DOHH2 (cell line): ENCODE results near the gene PKP4.

ENCODE experiments used
- H3F3A ChIP-seq: fragments of 200-600 bp; sonication (generic), shearing (Covaris generic); 2 replicates; pipeline ENCODE4 v1.6.0; 2016; ENCODE audit warnings: antibody characterized with exemption, mild to moderate bottlenecking; ENCODE audit not compliant: control insufficient read depth, insufficient read depth
- H3K27ac ChIP-seq: fragments of 200-600 bp; sonication (generic); 2 replicates; pipeline ENCODE4 v1.5.1; 2014; ENCODE audit warnings: low read depth, mild to moderate bottlenecking, low read length, moderate library complexity
- H3K27me3 ChIP-seq: fragments of 200-600 bp; sonication (generic); 2 replicates; pipeline ENCODE4 v1.6.1; 2014; ENCODE audit warnings: mild to moderate bottlenecking, low read length, mixed read lengths; ENCODE audit not compliant: control insufficient read depth
- H3K36me3 ChIP-seq: fragments of 200-600 bp; sonication (generic); 2 replicates; pipeline ENCODE4 v1.6.1; 2014; ENCODE audit warnings: mild to moderate bottlenecking, low read length, moderate library complexity, mixed read lengths; ENCODE audit not compliant: control insufficient read depth
- H3K4me1 ChIP-seq: fragments of 200-600 bp; sonication (generic); 2 replicates; pipeline ENCODE4 v1.6.1; 2014; ENCODE audit warnings: mild to moderate bottlenecking, low read length, mixed read lengths; ENCODE audit not compliant: control insufficient read depth
- H3K4me2 ChIP-seq: fragments of 200-600 bp; sonication (generic); 2 replicates; pipeline ENCODE4 v1.6.0; 2014; ENCODE audit warnings: mild to moderate bottlenecking, low read length, moderate library complexity
- H3K4me3 ChIP-seq: fragments of 200-600 bp; sonication (generic); 2 replicates; pipeline ENCODE4 v1.5.1; 2014; ENCODE audit warnings: mild to moderate bottlenecking, low read length, mixed read lengths
- H3K79me2 ChIP-seq: fragments of 200-600 bp; sonication (generic); 2 replicates; pipeline ENCODE4 v1.6.1; 2014; ENCODE audit warnings: mild to moderate bottlenecking, low read length, mixed read lengths; ENCODE audit not compliant: control insufficient read depth
- H3K9me2 ChIP-seq: fragments of 200-600 bp; sonication (generic); replicated peaks from 2 replicates; pipeline ENCODE4 v1.6.1; 2014; ENCODE audit warnings: mild to moderate bottlenecking, low read length, mixed read lengths; ENCODE audit not compliant: control insufficient read depth
- H3K9me3 ChIP-seq: fragments of 200-600 bp; sonication (generic); 2 replicates; pipeline ENCODE4 v1.6.1; 2014; ENCODE audit warnings: antibody characterized with exemption, low read length, mixed read lengths; ENCODE audit not compliant: control insufficient read depth, insufficient read depth
- H4K20me1 ChIP-seq: fragments of 200-600 bp; sonication (generic); 2 replicates; pipeline ENCODE4 v1.6.0; 2014; ENCODE audit warnings: low read depth, mild to moderate bottlenecking, antibody characterized with exemption, low read length, moderate library complexity; ENCODE audit not compliant: control insufficient read depth, insufficient read depth
- CTCF ChIP-seq: fragments of 200-600 bp; sonication (generic); IDR thresholded peaks from one replicate; pipeline ENCODE4 v1.5.1; 2014; ENCODE audit warnings: antibody characterized with exemption, mild to moderate bottlenecking, low read depth, low read length; ENCODE audit not compliant: poor library complexity, severe bottlenecking
- EZH2phosphoT487 ChIP-seq: fragments of 200-600 bp; sonication (generic); IDR thresholded peaks from 2 replicates; pipeline ENCODE4 v1.6.1; 2017; ENCODE audit warnings: borderline replicate concordance, mild to moderate bottlenecking, antibody characterized with exemption, low read length, moderate library complexity, mixed read lengths

The PKP4 gene

GRCh38 chr2:158457826-158458616 is 1.3 kb downstream of the PKP4 start:
- H4K20me1 ChIP-seq: peaks cover 20% of the 10 kb centered on the region
- H3K27ac ChIP-seq: no peak overlapping the region
- H3F3A ChIP-seq: no peaks in the 10 kb centered on the region
- no peak for TF ChIP-seq EZH2phosphoT487
- TF ChIP-seq CTCF: peak; percentile 37
- H3K4me3 ChIP-seq: peak overlapping the region; percentile 94
- H3K9me2 ChIP-seq: no peaks in the 10 kb centered on the region
- peaks cover 24% of the 10 kb centered on the region for H3K4me1 ChIP-seq
- H3K9me3 ChIP-seq: no peaks in the 10 kb centered on the region
- H3K79me2 ChIP-seq: peaks cover 59% of the 10 kb centered on the region
- peaks cover 14% of the 10 kb centered on the region for H3K27me3 ChIP-seq
- peak overlapping the region; percentile 78 for H3K4me2 ChIP-seq
- no peaks in the 10 kb centered on the region for H3K36me3 ChIP-seq

- Histone ChIP-seq H3K27ac (no peak overlapping the region), H3K9me2 (no peaks in the 10 kb centered on the region), H3K9me3 (no peaks in the 10 kb centered on the region), H4K20me1 (peaks cover 20% of the 10 kb centered on the region), H3K4me2 (peak overlapping the region; percentile 78), H3F3A (no peaks in the 10 kb centered on the region), H3K4me3 (peak overlapping the region; percentile 94), H3K79me2 (peaks cover 64% of the 10 kb centered on the region), H3K36me3 (no peaks in the 10 kb centered on the region), H3K27me3 (peaks cover 12% of the 10 kb centered on the region), H3K4me1 (peaks cover 24% of the 10 kb centered on the region)
- TF ChIP-seq CTCF (no peak), EZH2phosphoT487 (no peak)
Observed at GRCh38 chr2:158458617-158458920, 1.8 kb downstream of the PKP4 start.

GRCh38 chr2:158459161-158460003 is 2.6 kb downstream of the PKP4 start:
- H3K27me3 ChIP-seq: peaks cover 9% of the 10 kb centered on the region
- H3K79me2 ChIP-seq: peaks cover 72% of the 10 kb centered on the region

More at GRCh38 chr2:158459161-158460003, 2.6 kb downstream of the PKP4 start:
- peak overlapping the region; percentile 94; the same call in 1 of the 2 replicates for H3K4me3 ChIP-seq
- no peak overlapping the region for H3K27ac ChIP-seq
- no peaks in the 10 kb centered on the region for H3K9me3 ChIP-seq
- H4K20me1 ChIP-seq: peaks cover 20% of the 10 kb centered on the region
- no peak for TF ChIP-seq EZH2phosphoT487
- TF ChIP-seq CTCF: no peak
- peak overlapping the region; percentile 78 for H3K4me2 ChIP-seq
- no peaks in the 10 kb centered on the region for H3F3A ChIP-seq
- H3K36me3 ChIP-seq: no peaks in the 10 kb centered on the region
- H3K4me1 ChIP-seq: peaks cover 24% of the 10 kb centered on the region
- H3K9me2 ChIP-seq: no peaks in the 10 kb centered on the region
